GM18519 (cell line): ENCODE measurements around the gene TCF3.
"Not testable (repeated sequence)": the region's sequence is repeated elsewhere in the genome, so short reads cannot be mapped to it uniquely, and the experiment has no call there.

Experiments
- ATAC-seq: cut with Tn5 transposase; IDR thresholded peaks from one replicate; pipeline ENCODE4 v1.9.1; 2021; ENCODE audit warnings: mild to moderate bottlenecking, moderate library complexity; ENCODE audit not compliant: unreplicated experiment, low FRiP score

The TCF3 gene

DNA sequence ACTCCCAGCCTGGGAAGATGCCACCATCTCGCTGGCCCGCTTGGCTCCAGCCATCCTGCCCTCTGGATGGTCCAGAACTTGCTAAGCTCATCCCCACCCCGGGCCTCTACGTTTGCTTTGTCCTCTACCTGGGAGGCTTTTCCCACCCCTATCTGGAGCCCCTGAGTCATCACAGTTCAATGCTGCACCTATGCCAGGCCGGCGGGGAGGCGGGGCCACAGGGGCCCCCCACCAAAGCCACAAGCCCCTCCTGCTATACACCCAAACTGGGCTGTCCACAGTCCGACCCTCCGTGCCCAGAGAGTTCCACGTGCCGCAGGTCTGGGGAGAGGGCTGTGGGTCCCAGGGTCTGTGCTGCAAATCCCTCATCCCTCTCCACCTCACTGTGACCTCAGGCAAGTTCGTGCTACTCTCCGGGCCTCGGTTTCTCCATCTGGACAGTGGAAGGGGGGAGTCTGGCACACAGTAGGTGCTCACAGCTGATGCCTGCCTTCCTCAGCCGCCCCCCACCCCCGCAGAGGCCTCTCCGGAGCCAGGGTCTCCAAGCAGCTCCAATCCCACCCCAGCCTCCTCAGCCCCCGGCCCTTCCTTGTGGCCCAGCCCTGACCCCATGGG, 1.9 kb upstream of the TCF3 start:
- no peak for ATAC-seq

DNA sequence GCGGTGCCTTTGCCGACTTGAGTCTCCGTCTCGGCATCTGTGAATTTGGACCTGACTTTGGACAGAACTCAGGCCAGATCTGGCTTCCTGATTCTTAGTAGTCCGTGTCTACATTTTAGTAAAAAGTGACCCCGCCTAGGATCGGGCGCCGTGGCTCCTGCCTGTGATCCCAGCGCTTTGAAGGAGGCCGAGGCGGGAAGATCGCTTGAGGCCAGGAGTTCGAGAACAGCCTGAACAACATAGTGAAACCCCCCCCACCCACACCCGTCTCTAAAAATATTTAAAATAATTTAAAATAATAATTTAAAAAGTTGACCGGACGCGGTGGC, 849 bp upstream of the TCF3 start:
- ATAC-seq, result no peak

- no peak for ATAC-seq
Measured at GRCh38 chr19:1651568-1652291, 685 bp downstream of the TCF3 start.

DNA sequence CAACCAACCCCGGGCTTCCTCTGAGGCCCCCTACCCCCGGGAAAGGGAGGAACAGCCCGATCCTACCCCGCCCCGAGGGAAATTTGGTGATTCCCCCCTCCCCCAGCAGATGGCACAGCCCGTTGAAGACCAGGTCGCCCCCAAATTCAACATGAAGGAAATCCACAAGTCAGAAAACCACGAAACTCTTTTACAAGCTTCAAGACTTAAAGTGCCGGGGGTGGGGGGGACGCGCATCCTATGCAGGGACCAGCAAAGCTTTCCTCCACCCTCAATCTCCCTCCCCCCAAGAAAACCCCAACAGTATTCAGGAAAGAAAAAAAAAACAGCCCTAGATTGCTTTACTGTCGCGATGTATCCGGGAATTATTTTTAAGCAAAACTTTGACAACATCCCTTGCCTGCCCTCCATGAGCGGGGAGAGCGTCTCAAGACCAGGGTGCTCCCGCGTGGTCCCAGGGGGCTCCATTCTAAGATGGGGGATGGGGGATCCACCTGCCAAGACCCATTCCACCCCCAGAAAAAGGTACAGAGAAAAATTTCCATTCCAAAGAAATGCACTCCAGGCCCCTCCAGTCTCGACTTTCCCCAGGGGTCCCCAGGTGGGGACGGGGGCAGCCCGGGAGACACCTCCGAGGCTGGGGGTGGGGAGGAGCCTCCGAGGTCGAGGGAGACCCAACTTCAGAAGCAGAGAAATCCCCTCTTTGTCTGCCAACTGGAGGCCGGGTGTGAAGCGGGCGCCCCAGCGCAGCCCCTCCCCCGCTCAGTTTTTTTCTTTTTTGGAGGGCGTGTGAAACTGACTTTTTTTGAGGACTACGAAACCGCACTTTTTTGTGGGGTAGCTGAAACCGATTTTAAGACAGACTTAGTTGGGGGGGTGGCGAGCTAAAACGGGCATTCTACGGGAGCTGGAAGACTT, 1.5 kb downstream of the TCF3 start:
- ATAC-seq, result no peak

DNA sequence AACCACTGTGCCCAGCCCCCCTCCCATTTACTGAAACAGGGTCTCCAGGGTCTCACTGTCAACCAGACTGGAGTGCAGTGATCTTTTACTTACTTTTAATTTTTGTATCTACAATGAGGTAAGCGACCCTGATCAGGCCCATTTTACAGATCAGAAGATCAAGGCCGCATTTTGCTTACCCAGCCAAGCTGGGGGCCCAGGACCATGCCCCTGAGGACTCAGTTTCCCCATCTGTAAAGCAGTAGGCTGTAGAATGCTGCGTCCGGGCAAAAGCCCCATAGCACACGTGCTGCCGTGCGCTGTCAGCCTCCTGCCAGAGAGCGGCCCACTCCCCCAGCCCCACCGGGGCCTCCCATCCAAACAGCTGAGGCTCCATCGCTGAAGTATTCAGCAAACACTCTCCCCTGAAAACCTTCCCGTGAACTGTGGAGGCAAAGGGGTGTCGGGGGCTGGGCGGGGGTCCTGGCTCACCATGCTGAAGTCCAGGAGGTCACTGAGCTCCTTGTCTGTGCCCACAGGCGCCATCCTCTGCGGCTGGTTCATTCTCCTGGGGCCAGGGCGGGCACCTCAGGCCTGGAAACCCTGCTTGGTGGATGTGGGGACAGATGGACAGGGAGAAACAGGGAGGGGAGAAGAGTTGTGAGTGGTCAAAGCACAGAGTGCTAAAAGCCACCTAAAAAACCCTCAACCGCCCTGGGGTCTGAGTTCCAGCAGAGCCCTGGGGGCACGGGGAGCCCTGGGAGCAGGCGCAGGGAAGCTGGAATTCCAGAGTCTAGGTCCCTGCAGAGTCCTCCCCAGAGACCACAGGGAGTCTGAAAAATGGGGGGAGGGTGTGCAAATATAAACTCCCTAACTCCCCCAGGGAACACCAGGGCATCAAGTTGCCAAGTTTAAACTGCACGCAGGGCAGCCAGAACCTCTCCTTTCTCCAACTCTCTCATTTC, 2.4 kb downstream of the TCF3 start:
- ATAC-seq, result no peak

DNA sequence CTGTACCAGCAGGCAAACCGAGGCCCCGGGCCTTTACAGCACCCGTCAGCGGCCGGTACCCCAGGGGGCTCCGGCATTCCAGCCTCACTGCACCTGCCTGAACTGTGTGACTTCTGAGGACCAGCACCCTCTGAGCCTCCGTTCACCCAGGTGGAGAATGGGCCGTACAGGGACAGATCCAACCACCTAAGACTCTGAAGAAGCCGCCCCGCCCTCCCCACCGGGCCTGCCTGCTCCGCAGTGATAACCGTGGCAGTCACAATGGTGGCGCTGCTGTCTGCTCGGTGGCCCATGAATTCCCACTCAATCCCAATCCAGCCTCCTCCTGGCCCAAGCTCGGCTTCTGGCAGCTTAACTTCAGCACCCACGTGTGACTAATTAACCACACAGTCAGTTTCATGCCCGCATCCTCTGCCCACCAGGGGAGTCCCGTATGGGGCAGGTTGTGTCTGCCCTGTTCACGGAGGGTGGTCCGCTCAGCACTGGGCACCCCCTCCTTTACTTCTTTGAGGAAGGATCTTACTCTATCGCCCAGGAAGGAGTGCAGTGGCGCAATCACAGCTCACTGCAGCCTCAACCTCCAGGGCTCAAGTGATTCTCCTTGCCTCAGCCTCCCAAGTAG, 3.4 kb downstream of the TCF3 start:
- ATAC-seq, result no peak

DNA sequence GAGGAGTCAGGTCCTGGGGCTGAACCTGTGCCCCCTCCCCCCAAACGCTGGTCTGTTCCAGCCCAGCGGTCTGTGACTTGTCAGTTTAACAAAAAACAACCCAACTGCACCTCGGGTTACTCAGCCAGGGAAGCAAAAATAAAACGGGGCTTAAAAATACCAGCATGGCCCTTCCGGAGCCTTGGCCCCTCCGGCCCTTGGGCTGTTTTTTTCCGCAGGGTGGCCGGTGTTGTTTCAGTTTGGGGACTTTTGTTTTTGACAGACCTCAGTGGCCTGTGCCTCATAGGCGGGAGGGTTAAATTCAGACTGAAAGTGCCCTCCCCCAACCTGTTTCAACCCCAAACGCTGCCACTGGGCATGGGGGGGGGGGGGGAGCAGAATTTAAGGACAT, 4.0 kb downstream of the TCF3 start:
- ATAC-seq, result no peak

- ATAC-seq, result no peak
Measured at GRCh38 chr19:1647501-1648458, 4.6 kb downstream of the TCF3 start.

- no peak for ATAC-seq
Measured at GRCh38 chr19:1646659-1647453, 5.6 kb downstream of the TCF3 start.

- no peak for ATAC-seq
Measured at GRCh38 chr19:1646149-1646548, 6.3 kb downstream of the TCF3 start.

- no peak for ATAC-seq
Measured at GRCh38 chr19:1645299-1645698, 7.1 kb downstream of the TCF3 start.

GRCh38 chr19:1644070-1644469, 8.3 kb downstream of the TCF3 start:
- ATAC-seq, result no peak

DNA sequence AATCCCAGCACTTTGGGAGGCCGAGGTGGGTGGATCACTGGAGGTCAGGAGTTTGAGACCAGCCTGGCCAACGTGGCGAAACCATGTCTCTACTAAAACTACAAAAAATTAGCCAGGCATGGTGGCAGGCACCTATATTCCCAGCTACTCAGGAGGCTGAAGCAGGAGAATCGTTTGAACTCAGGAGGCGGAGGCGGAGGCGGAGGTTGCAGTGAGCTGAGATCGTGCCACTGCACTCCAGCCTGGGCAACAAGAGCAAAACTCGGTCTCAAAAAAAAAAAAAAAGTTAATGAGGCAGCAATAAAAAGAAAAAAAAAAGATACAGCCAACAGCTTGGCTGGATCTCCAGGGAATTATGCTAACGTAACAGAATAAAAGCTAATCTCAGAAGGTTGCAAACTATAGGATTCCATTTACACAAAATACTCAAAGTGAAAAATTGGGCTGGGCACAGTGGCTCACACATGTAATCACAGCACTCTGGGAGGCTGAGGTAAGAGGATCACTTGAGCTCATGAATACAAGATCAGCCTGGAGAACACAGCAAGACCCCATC, 11.4 kb downstream of the TCF3 start:
- not testable (repeated sequence) for ATAC-seq

GRCh38 chr19:1636325-1637236, 15.8 kb downstream of the TCF3 start:
- no peak for ATAC-seq

GRCh38 chr19:1634938-1635243, 17.5 kb downstream of the TCF3 start:
- no peak for ATAC-seq

- no peak for ATAC-seq
Measured at GRCh38 chr19:1634242-1634937, 18.0 kb downstream of the TCF3 start.
